ES-I3 (cell line): ENCODE measurements around the gene GLIPR1L1.
"Not testable (repeated sequence)": the region's sequence is repeated elsewhere in the genome, so short reads cannot be mapped to it uniquely, and the experiment has no call there.

ENCODE experiments used
- H3K36me3 ChIP-seq: 2 replicates; pipeline ENCODE4 v1.6.1; 2013; ENCODE audit warnings: mild to moderate bottlenecking, low read length, control low read depth, moderate library complexity; ENCODE audit not compliant: insufficient read depth
- H3K4me1 ChIP-seq: 2 replicates; pipeline ENCODE4 v1.6.1; 2013; ENCODE audit warnings: mild to moderate bottlenecking, control low read depth, low read length; ENCODE audit not compliant: insufficient read depth
- H3K9ac ChIP-seq: 2 replicates; pipeline ENCODE4 v1.6.1; 2013; ENCODE audit warnings: low read depth, mild to moderate bottlenecking, low read length, moderate library complexity
- H3K9me3 ChIP-seq: 2 replicates; pipeline ENCODE4 v1.6.1; 2013; ENCODE audit warnings: mild to moderate bottlenecking, low read length, moderate library complexity; ENCODE audit not compliant: control insufficient read depth, insufficient read depth

GLIPR1L1 gene

DNA sequence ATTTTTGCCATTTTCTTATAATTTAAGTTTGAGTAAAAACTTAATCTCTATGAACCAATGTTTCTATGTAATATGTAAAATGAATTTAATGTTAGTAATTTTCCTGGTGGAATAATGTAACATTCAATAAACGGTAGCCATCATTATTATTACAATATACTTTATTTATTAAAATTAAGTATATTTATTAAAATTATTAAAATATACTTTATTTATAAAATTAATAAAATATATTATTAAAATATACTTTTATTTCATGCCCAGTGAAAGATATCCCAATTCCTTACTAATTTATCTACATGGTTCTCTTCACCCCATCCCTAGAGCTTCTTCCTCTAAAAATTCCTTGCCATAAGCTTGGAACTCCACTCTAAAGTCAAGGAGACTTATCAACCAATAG lies 6.8 kb upstream of the GLIPR1L1 start:
- no peaks in the 10 kb centered on the region for H3K4me1 ChIP-seq
- H3K36me3 ChIP-seq, result no peaks in the 10 kb centered on the region
- no peaks in the 10 kb centered on the region for H3K9me3 ChIP-seq
- H3K9ac ChIP-seq, result no peak overlapping the region

DNA sequence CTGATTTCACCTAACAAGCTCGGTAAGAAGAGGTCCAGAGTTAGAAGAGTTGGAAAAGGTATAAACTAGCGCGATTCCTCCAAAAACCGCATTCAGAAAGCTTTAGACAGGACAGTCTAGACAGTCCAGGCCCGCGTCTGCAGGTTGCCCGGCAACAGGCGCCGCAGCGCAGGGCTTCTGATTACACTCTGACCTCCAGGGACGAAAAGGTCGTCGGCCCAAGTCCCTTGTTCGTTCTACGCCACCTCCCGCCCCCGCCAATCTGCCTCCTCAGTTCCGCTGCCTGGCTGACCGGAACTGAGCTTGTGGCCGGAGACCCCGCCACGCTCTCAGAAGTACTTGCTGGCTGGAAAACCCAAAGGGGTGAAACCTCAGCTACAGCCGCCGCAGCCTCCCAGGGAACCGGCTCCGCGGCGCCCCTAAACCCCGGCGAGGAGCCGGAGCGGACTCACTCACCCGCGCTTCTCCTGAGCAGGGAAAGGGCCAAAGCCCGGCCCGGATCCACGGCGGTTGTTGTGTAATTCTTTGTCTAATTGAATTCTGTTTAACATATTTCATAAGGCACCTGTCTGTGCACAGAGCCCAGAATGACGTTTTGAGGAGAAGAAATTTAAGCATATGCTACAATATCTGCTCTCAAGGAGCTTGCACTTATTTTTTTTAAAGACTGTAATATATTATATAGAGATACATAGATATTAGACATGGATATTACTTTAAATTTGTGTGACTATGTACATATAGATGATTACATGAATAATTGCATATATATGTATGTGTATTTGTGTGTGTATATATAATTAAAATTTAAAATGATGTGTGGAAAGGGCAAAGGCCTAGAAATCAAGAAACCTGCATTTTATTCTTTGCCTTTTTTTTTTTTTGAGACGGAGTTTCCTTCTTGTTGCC lies 4.3 kb upstream of the GLIPR1L1 start, which contains the start of gene CAPS2:
TSS of gene CAPS2 (minus strand) at position 407 of the 909 bp plus-strand sequence. CDS start 3,826 bp downstream, outside the sequence.
- no peaks in the 10 kb centered on the region for H3K9me3 ChIP-seq
- H3K4me1 ChIP-seq, result no peaks in the 10 kb centered on the region
- H3K9ac ChIP-seq, result peak within 1 kb of the TSS; percentile 87
- no peaks in the 10 kb centered on the region for H3K36me3 ChIP-seq

DNA sequence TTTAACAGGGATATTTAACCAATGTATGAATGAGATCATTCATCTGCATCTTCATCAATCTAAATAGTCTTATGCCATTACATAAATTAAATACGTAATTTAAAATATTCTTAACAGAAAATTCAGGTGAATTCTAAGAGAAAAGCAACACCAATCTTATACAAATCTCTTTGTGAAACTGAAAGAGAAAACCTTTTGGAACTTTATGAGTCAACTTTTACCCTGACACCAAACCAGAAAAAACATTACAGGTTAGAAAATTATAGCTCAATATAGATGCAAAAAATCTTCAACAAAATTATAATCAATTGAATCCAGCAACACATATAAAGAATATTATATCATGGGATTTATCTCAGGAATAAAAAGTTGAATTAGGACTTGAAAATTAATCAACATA lies 3.4 kb downstream of the GLIPR1L1 start:
- Histone ChIP-seq H3K9ac (no peak overlapping the region), H3K9me3 (no peaks in the 10 kb centered on the region), H3K4me1 (no peaks in the 10 kb centered on the region), H3K36me3 (no peaks in the 10 kb centered on the region)

DNA sequence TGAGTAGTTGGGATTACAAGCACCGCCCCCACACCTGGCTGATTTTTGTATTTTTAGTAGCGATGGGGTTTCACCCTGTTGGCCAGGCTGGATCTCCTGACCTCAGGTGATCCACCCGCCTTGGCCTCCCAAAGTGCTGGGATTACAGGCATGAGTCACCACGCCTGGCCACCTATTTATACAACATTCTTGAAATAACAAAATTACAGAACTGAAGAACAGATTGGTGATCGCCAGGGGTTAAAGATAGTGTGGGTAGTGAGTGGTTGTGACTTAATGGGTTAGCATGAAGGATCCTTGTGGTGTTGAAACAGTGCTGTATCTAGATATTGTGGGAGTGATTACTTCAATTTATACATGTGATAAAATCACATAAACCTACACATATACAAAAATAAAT lies 7.4 kb downstream of the GLIPR1L1 start:
- no peaks in the 10 kb centered on the region for H3K4me1 ChIP-seq
- no peaks in the 10 kb centered on the region for H3K36me3 ChIP-seq
- no peaks in the 10 kb centered on the region for H3K9me3 ChIP-seq
- H3K9ac ChIP-seq, result no peak overlapping the region

DNA sequence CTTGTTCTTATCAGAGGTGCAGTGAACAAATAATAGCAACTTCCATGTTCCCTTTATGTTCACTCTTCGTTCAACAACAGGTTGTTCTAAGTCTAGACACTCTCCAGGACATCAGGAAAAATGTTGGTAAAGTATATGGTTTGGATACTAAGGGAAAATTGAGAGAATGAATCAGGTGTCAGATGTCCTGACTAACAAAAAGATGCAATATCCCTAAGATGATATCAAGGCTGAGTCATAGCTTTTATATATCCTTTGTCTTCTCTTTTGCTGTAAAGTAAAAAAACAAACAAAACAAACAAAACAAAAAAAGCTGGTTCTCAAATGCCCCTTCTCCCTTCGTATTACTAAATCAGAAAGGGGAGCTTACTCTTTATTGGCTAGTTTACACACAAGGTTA lies 11.1 kb downstream of the GLIPR1L1 start:
- Histone ChIP-seq H3K9ac (no peak overlapping the region), H3K36me3 (no peaks in the 10 kb centered on the region), H3K9me3 (no peaks in the 10 kb centered on the region), H3K4me1 (no peaks in the 10 kb centered on the region)

DNA sequence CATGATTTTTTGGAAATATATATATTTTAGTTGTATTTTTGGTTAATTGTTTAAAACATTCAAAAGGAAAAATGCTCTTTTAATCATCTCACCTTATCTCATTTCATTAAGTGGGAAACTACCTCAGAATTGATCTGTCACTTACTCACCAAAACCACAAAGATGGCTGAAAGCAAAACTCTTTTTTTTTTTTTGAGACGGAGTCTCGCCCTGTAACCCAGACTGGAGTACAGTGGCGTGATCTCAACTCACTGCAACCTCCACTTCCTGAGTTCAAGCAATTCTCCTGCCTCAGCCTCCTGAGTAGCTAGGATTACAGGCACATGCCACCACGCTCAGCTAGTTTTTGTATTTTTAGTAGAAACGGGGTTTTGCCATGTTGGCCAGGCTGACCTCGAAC lies 11.7 kb downstream of the GLIPR1L1 start:
- H3K36me3 ChIP-seq, H3K4me1 ChIP-seq, H3K9me3 ChIP-seq, H3K9ac ChIP-seq: not testable (repeated sequence)

DNA sequence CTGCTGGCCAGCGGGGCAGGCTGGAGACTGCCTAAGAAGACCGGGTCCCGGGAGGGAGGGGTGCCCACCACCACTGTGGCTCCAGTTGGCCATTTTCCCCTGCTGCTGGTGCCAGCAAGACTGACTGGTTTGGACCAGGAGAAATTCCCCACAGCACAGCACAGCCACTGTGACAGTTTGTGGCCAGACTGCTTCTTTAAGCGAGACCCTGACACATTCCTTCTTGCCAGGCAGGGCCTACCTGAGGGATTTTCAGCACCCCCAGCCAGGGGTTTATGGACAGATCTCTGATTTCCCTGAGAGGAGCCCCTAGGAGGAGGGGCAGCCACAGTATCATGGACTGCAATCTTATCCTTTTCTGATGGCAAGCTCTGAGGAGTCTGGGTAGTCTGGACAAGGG lies 15.5 kb downstream of the GLIPR1L1 start:
- peaks cover 2% of the 10 kb centered on the region; the same call in 1 of the 2 replicates for H3K9me3 ChIP-seq
- H3K36me3 ChIP-seq, result no peaks in the 10 kb centered on the region
- no peak overlapping the region for H3K9ac ChIP-seq
- no peaks in the 10 kb centered on the region for H3K4me1 ChIP-seq

DNA sequence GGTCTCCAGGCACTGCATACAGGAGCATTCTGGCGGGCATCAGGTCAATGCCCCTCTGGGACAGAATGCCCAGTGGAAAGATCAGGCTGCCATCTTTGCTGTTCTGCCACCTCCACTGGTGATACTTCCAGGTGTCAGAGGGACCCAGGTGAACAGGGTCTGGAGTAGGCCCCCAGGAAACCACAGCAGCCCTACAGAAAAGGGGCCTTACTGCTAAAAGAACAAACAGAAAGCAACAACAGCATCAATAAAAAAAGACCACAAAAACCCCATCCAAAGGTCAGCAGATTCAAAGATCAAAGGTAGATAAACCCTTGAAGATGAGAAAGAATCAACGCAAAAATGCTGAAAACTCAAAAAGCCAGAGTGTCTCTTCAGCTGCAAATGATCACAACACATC lies 15.9 kb downstream of the GLIPR1L1 start:
- Histone ChIP-seq H3K9ac (no peak overlapping the region), H3K36me3 (no peaks in the 10 kb centered on the region), H3K4me1 (no peaks in the 10 kb centered on the region)

DNA sequence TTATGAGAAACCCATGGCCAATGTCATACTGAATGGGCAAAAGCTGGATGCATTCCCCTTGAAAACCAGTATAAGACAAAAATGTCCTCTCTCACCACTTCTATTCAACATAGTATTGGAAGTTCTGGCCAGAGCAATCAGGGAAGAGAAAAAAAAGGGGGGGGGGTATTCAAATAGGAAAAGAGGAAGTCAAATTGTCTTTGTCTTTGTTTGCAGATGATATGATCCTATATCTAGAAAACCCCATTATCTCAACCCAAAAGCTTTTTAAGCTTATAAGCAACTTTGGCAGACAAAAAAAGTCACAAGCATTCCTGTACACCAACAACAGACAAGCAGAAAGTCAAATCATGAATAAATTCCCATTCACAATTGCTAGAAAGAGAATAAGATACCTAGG lies 19.5 kb downstream of the GLIPR1L1 start:
- Histone ChIP-seq H3K4me1 (no peaks in the 10 kb centered on the region), H3K9me3 (peaks cover 10% of the 10 kb centered on the region), H3K36me3 (no peaks in the 10 kb centered on the region), H3K9ac (no peak overlapping the region)

More for the DNA sequence above, 15.9 kb downstream of the GLIPR1L1 start:
- peaks cover 6% of the 10 kb centered on the region for H3K9me3 ChIP-seq

DNA sequence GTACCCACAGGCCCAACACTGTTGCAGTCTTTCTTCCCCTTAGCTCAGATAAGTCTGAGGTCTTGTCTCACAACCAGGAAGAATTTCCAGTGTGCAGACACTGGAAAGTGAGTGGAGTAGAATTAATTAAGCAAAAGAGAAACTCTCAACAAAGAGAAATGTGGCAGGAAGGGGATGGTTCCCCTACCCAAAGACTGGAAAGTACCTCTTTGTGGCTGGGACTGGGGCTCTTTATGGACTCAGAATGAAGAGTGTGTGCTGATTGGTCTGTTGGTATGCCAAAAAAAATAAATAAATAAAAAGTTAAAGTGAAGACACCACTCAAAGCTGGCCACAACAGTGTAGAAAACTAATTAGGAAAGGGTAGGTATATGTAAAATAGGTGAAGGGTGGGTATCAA lies 26.4 kb downstream of the GLIPR1L1 start:
- peaks cover 5% of the 10 kb centered on the region for H3K9me3 ChIP-seq
- no peaks in the 10 kb centered on the region; the same call in 1 of the 2 replicates for H3K4me1 ChIP-seq
- H3K36me3 ChIP-seq, result no peaks in the 10 kb centered on the region
- no peak overlapping the region for H3K9ac ChIP-seq

DNA sequence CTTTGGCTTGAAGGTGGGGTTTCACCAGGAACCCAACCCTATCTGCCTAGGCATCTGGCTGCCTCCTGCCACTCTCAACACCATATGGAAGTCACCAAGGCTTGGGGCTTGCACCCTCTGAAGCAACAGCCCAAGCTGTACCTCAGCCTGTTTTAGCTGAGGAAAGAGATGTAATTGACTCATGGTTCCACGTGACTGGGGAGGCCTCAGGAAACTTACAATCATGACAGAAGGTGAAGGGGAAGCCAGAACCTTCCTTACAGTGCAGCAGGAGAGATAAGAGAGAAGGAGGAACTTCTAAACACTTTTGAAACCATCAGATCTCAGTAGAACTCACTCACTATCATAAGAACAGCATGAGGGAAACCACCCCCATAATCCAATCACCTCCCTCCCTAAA lies 26.9 kb downstream of the GLIPR1L1 start:
- H3K9ac ChIP-seq, result no peak overlapping the region
- peaks cover 5% of the 10 kb centered on the region; the same call in 1 of the 2 replicates for H3K9me3 ChIP-seq
- H3K36me3 ChIP-seq, result no peaks in the 10 kb centered on the region
- peaks cover 4% of the 10 kb centered on the region; the same call in 1 of the 2 replicates for H3K4me1 ChIP-seq

DNA sequence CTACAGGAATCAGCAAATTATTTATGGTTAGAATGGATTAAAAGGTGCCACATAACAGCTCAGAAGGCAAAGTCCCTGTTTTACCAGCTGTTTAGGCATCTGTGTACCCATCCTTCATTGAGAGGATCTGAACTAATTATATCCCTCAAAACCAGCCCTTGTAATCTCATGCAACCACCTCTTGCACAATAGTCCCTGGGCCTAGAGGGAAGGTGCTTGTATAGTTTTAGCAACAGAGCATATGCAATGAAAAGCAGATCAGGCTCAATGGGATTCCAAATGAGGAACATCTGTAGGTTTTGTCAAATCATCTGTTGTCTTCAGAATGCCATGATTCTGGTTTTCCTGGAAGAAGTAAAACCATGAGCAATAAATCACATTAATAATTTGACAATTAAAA lies 30.4 kb downstream of the GLIPR1L1 start:
- Histone ChIP-seq H3K9ac (no peak overlapping the region), H3K9me3 (peaks cover 5% of the 10 kb centered on the region; the same call in 1 of the 2 replicates)

DNA sequence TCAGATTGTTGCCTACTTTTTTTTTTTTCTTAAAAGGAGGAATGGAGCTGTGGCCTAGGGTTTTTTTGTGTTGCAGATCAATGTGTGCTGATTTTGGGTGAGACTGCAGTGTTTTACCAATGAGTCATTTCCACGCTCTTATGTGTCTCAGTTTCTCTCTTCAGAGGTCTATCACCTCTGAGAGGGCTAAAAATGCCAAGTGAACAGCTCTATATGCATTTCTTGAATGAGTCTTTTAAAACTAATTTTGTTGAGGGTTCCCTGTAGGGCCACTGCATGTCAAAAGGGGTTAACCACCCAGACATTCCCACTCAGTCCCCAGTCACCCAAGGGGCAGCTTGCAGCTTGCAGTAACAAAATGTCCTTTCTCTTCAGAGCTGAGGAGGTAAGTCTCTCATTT lies 32.2 kb downstream of the GLIPR1L1 start:
- Histone ChIP-seq H3K9ac (peak overlapping the region; percentile 56), H3K4me1 (peaks cover 4% of the 10 kb centered on the region; the same call in 1 of the 2 replicates), H3K36me3 (no peaks in the 10 kb centered on the region), H3K9me3 (peaks cover 5% of the 10 kb centered on the region; the same call in 1 of the 2 replicates)

More for the DNA sequence above, 30.4 kb downstream of the GLIPR1L1 start:
- H3K36me3 ChIP-seq, result no peaks in the 10 kb centered on the region
- H3K4me1 ChIP-seq, result peaks cover 4% of the 10 kb centered on the region; the same call in 1 of the 2 replicates

DNA sequence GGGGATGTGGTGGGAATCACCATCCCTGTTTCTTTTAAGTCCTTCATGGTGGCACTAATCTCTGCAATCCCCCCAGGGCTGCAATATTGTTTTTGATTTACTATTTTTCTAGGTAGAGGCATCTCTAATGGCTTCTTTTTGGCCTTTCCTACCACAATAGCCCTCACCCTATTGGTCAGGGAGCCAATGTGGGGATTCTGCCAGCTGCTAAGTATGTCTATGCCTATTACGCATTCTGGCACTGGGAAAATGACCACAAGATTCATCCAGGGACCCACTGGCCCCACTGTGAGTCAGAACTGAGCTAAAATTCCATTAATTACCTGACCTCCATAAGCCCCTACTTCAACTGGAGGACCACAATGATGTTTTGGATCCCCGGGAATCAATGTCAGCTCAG lies 40.5 kb downstream of the GLIPR1L1 start:
- Histone ChIP-seq H3K9me3 (no peaks in the 10 kb centered on the region), H3K9ac (no peak overlapping the region), H3K4me1 (no peaks in the 10 kb centered on the region), H3K36me3 (no peaks in the 10 kb centered on the region)

DNA sequence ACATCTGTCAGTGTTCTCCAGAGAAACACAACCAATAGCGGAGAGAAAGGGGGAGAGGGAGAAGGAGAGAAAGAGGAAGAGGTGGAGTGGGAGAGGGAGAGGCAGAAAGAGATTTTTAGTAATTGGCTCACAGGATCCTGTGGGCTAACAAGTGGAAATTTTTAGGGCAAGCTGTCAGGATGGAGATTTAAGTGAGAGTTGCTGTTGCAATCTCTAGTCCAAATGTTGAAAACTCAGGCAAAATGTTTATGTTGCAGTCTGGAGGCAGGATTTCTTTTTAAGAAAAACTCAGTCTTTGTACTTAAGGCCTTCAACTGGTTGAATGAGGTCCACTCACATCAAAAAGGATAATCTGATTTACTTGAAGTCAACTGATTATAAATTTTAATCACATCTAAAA lies 43.9 kb downstream of the GLIPR1L1 start:
- no peak overlapping the region for H3K9ac ChIP-seq
- H3K9me3 ChIP-seq, result no peaks in the 10 kb centered on the region
- H3K4me1 ChIP-seq, result no peaks in the 10 kb centered on the region
- H3K36me3 ChIP-seq, result no peaks in the 10 kb centered on the region
